Ishikawa (cell line): ENCODE data around the gene XXYLT1.

ENCODE experiments used
- EGR1 ChIP-seq: IDR thresholded peaks from 2 replicates; pipeline ENCODE4 v1.6.1; 2012
- RAD21 ChIP-seq: IDR thresholded peaks from 2 replicates; pipeline ENCODE4 v1.6.1; 2012; ENCODE audit warnings: low read depth
- TAF1 ChIP-seq: IDR thresholded peaks from 2 replicates; pipeline ENCODE4 v1.6.1; 2012; ENCODE audit warnings: low read depth, mild to moderate bottlenecking
- TEAD4 ChIP-seq: IDR thresholded peaks from 2 replicates; pipeline ENCODE4 v1.6.1; 2012
- ZBTB7A ChIP-seq: IDR thresholded peaks from 2 replicates; pipeline ENCODE4 v1.6.1; 2012; ENCODE audit warnings: low read depth
- TF ChIP-seq, protein P1 (sequence below): IDR thresholded peaks from 2 replicates; pipeline ENCODE4 v1.6.1; 2012
- TF ChIP-seq, protein P2 (sequence below): IDR thresholded peaks from 2 replicates; pipeline ENCODE4 v1.6.1; 2012
- TF ChIP-seq, protein P3 (sequence below): IDR thresholded peaks from 2 replicates; pipeline ENCODE4 v1.6.1; 2012; ENCODE audit warnings: low read depth, mild to moderate bottlenecking

GRCh38 chr3:195058336-195059005, 212.5 kb downstream of the XXYLT1 start:
- TF ChIP-seq EGR1 (no peak), TAF1 (no peak), RAD21 (no peak), TEAD4 (no peak), ZBTB7A (no peak)
- TF ChIP-seq, protein P1, sequence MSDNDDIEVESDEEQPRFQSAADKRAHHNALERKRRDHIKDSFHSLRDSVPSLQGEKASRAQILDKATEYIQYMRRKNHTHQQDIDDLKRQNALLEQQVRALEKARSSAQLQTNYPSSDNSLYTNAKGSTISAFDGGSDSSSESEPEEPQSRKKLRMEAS = no peak
- TF ChIP-seq, protein P2, sequence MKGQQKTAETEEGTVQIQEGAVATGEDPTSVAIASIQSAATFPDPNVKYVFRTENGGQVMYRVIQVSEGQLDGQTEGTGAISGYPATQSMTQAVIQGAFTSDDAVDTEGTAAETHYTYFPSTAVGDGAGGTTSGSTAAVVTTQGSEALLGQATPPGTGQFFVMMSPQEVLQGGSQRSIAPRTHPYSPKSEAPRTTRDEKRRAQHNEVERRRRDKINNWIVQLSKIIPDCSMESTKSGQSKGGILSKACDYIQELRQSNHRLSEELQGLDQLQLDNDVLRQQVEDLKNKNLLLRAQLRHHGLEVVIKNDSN = no peak
- TF ChIP-seq, protein P3, sequence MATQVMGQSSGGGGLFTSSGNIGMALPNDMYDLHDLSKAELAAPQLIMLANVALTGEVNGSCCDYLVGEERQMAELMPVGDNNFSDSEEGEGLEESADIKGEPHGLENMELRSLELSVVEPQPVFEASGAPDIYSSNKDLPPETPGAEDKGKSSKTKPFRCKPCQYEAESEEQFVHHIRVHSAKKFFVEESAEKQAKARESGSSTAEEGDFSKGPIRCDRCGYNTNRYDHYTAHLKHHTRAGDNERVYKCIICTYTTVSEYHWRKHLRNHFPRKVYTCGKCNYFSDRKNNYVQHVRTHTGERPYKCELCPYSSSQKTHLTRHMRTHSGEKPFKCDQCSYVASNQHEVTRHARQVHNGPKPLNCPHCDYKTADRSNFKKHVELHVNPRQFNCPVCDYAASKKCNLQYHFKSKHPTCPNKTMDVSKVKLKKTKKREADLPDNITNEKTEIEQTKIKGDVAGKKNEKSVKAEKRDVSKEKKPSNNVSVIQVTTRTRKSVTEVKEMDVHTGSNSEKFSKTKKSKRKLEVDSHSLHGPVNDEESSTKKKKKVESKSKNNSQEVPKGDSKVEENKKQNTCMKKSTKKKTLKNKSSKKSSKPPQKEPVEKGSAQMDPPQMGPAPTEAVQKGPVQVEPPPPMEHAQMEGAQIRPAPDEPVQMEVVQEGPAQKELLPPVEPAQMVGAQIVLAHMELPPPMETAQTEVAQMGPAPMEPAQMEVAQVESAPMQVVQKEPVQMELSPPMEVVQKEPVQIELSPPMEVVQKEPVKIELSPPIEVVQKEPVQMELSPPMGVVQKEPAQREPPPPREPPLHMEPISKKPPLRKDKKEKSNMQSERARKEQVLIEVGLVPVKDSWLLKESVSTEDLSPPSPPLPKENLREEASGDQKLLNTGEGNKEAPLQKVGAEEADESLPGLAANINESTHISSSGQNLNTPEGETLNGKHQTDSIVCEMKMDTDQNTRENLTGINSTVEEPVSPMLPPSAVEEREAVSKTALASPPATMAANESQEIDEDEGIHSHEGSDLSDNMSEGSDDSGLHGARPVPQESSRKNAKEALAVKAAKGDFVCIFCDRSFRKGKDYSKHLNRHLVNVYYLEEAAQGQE = no peak
